GM23338 (cell line): ENCODE data around the gene PHF24. TPM values are rescaled to one million over a fixed set of nuclear protein-coding genes. Genes with fewer than 3 reads are reported as not detected.
A peak's percentile ranks its signal among the peaks of the same experiment; 100 is the strongest.

Experiments used
- ATAC-seq: fragments of 200-7000 bp; cut with Tn5 transposase; 3 replicates; pipeline ENCODE4 v1.9.1; 2020
- DNase-seq: peaks from one replicate; pipeline ENCODE4 v3.0.0-alpha.2; 2015; ENCODE audit warnings: low spot score
- H2AFZ ChIP-seq: fragments of 200-600 bp; sonication (generic); 2 replicates; pipeline ENCODE4 v1.8.0; 2016; ENCODE audit warnings: antibody characterized with exemption, mild to moderate bottlenecking, moderate library complexity
- H3F3A ChIP-seq: fragments of 200-600 bp; sonication (generic); replicated peaks from 2 replicates; pipeline ENCODE4 v1.8.0; 2017; ENCODE audit warnings: antibody characterized with exemption, mixed run types, low read depth
- H3K27ac ChIP-seq: fragments of 200-600 bp; sonication (generic); 2 replicates; pipeline ENCODE4 v1.6.1; 2016; ENCODE audit warnings: low read depth
- H3K27me3 ChIP-seq: fragments of 200-600 bp; sonication (generic); 2 replicates; pipeline ENCODE4 v1.8.0; 2016; ENCODE audit warnings: mild to moderate bottlenecking, mixed run types, moderate library complexity; ENCODE audit not compliant: insufficient read depth
- H3K36me3 ChIP-seq: fragments of 200-600 bp; sonication (generic); 2 replicates; pipeline ENCODE4 v1.8.0; 2016; ENCODE audit warnings: mild to moderate bottlenecking; ENCODE audit not compliant: insufficient read depth
- H3K4me1 ChIP-seq: fragments of 200-600 bp; sonication (generic); 2 replicates; pipeline ENCODE4 v1.8.0; 2016; ENCODE audit warnings: mild to moderate bottlenecking, moderate library complexity; ENCODE audit not compliant: insufficient read depth
- H3K4me2 ChIP-seq: fragments of 200-600 bp; sonication (generic); 2 replicates; pipeline ENCODE4 v1.7.1; 2017; ENCODE audit warnings: mixed run types
- H3K4me3 ChIP-seq: fragments of 200-600 bp; sonication (generic); 2 replicates; pipeline ENCODE4 v1.6.1; 2016; ENCODE audit warnings: mixed run types
- H3K79me2 ChIP-seq: fragments of 200-600 bp; sonication (generic); replicated peaks from 2 replicates; pipeline ENCODE4 v1.8.0; 2017; ENCODE audit warnings: mild to moderate bottlenecking; ENCODE audit not compliant: insufficient read depth
- H3K9me2 ChIP-seq: fragments of 200-600 bp; sonication (generic); 2 replicates; pipeline ENCODE4 v1.8.0; 2017; ENCODE audit not compliant: insufficient read depth
- H4K20me1 ChIP-seq: fragments of 200-600 bp; sonication (generic); replicated peaks from 2 replicates; pipeline ENCODE4 v1.8.0; 2017; ENCODE audit warnings: mild to moderate bottlenecking; ENCODE audit not compliant: insufficient read depth
- H3K27ac Mint-ChIP-seq: 2 replicates; pipeline ENCODE4 v1.8.0; 2020; ENCODE audit warnings: inconsistent platforms, mild to moderate bottlenecking, moderate library complexity, mixed read lengths
- H3K27me3 Mint-ChIP-seq: 3 replicates; pipeline ENCODE4 v1.8.0; 2022; ENCODE audit warnings: low read depth, mild to moderate bottlenecking, moderate library complexity, mixed read lengths, inconsistent platforms; ENCODE audit not compliant: insufficient read depth, poor library complexity
- H3K36me3 Mint-ChIP-seq: 3 replicates; pipeline ENCODE4 v1.8.0; 2021; ENCODE audit warnings: low read depth, mild to moderate bottlenecking, inconsistent platforms, moderate library complexity, mixed read lengths
- H3K4me1 Mint-ChIP-seq: 3 replicates; pipeline ENCODE4 v1.8.0; 2020; ENCODE audit warnings: mild to moderate bottlenecking, inconsistent platforms, mixed read lengths
- H3K4me3 Mint-ChIP-seq: 3 replicates; pipeline ENCODE4 v1.8.0; 2021; ENCODE audit warnings: moderate library complexity, mild to moderate bottlenecking, inconsistent platforms, mixed read lengths
- H3K9me3 Mint-ChIP-seq: 3 replicates; pipeline ENCODE4 v1.8.0; 2020; ENCODE audit warnings: moderate library complexity, mild to moderate bottlenecking, inconsistent platforms, mixed read lengths
- polyA plus RNA-seq: library from polyadenylated mRNA; unstranded; fragments of >200 nt; fragmentation: Nextera tagmentation; extraction: Ambion mirVana; gene quantifications from 2 replicates; pipeline ENCODE4 v1.2.1, GENCODE V29; 2016
- total RNA-seq: library from RNA; depleted of rRNA; stranded (reverse); fragments of >200 nt; shearing (Covaris generic); gene quantifications from 2 replicates; pipeline ENCODE4 v1.2.3, GENCODE V29; 2014
- TF ChIP-seq, protein P1 (sequence below): fragments of 250-450 bp; sonication (Bioruptor Pico); IDR thresholded peaks from 2 replicates; pipeline ENCODE4 v1.5.0; 2020; ENCODE audit warnings: mild to moderate bottlenecking, moderate library complexity
- TF ChIP-seq, protein P2 (sequence below): IDR thresholded peaks from one replicate; pipeline ENCODE4 v1.6.1; 2018; ENCODE audit warnings: antibody characterized with exemption; ENCODE audit not compliant: unreplicated experiment

PHF24 gene
- total and polyA plus RNA-seq, 2 experiments from 2014 or later: 0.05 to 0.14 TPM

DNA sequence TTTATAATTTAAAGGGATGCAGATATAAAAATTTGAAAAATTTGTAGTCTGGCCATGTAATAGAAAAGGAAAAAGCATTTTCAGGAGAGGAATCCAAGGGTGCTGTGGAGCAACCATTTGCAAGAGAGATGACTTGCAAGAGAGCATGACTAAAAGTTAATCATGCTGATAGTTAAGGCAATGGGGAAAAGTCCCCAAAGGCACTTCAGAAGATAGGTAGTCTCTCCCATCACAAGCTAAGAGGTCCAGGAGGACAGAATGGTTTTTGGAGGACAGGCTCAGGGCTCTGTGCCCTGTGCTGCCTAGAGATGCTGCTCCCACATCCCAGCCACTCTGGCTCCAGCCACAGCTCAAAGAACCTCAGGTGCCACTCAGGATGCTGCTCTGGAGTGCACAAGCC is 70.3 kb downstream of the PHF24 start:
- TF ChIP-seq, protein P1, sequence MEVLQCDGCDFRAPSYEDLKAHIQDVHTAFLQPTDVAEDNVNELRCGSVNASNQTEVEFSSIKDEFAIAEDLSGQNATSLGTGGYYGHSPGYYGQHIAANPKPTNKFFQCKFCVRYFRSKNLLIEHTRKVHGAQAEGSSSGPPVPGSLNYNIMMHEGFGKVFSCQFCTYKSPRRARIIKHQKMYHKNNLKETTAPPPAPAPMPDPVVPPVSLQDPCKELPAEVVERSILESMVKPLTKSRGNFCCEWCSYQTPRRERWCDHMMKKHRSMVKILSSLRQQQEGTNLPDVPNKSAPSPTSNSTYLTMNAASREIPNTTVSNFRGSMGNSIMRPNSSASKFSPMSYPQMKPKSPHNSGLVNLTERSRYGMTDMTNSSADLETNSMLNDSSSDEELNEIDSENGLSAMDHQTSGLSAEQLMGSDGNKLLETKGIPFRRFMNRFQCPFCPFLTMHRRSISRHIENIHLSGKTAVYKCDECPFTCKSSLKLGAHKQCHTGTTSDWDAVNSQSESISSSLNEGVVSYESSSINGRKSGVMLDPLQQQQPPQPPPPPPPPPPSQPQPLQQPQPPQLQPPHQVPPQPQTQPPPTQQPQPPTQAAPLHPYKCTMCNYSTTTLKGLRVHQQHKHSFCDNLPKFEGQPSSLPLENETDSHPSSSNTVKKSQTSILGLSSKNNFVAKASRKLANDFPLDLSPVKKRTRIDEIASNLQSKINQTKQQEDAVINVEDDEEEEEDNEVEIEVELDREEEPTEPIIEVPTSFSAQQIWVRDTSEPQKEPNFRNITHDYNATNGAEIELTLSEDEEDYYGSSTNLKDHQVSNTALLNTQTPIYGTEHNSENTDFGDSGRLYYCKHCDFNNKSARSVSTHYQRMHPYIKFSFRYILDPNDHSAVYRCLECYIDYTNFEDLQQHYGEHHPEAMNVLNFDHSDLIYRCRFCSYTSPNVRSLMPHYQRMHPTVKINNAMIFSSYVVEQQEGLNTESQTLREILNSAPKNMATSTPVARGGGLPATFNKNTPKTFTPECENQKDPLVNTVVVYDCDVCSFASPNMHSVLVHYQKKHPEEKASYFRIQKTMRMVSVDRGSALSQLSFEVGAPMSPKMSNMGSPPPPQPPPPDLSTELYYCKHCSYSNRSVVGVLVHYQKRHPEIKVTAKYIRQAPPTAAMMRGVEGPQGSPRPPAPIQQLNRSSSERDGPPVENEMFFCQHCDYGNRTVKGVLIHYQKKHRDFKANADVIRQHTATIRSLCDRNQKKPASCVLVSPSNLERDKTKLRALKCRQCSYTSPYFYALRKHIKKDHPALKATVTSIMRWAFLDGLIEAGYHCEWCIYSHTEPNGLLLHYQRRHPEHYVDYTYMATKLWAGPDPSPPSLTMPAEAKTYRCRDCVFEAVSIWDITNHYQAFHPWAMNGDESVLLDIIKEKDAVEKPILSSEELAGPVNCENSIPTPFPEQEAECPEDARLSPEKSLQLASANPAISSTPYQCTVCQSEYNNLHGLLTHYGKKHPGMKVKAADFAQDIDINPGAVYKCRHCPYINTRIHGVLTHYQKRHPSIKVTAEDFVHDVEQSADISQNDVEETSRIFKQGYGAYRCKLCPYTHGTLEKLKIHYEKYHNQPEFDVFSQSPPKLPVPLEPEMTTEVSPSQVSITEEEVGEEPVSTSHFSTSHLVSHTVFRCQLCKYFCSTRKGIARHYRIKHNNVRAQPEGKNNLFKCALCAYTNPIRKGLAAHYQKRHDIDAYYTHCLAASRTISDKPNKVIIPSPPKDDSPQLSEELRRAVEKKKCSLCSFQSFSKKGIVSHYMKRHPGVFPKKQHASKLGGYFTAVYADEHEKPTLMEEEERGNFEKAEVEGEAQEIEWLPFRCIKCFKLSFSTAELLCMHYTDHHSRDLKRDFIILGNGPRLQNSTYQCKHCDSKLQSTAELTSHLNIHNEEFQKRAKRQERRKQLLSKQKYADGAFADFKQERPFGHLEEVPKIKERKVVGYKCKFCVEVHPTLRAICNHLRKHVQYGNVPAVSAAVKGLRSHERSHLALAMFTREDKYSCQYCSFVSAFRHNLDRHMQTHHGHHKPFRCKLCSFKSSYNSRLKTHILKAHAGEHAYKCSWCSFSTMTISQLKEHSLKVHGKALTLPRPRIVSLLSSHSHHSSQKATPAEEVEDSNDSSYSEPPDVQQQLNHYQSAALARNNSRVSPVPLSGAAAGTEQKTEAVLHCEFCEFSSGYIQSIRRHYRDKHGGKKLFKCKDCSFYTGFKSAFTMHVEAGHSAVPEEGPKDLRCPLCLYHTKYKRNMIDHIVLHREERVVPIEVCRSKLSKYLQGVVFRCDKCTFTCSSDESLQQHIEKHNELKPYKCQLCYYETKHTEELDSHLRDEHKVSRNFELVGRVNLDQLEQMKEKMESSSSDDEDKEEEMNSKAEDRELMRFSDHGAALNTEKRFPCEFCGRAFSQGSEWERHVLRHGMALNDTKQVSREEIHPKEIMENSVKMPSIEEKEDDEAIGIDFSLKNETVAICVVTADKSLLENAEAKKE (CRISPR knock-in tag): no peak
- no peaks in the 10 kb centered on the region for H3K36me3 ChIP-seq
- no peaks in the 10 kb centered on the region for H3K79me2 ChIP-seq
- no peaks in the 10 kb centered on the region for H3K9me2 ChIP-seq
- H3K36me3 Mint-ChIP-seq: peaks cover 62% of the 10 kb centered on the region
- peak overlapping the region; percentile 49 for H3K27ac Mint-ChIP-seq
- H3K27me3 ChIP-seq: no peaks in the 10 kb centered on the region
- H4K20me1 ChIP-seq: no peaks in the 10 kb centered on the region
- no peak overlapping the region for H3K4me2 ChIP-seq
- H3K27me3 Mint-ChIP-seq: peaks cover 7% of the 10 kb centered on the region
- peaks cover 24% of the 10 kb centered on the region for H3K4me1 ChIP-seq
- H3K4me3 ChIP-seq: peak overlapping the region; percentile 2; the same call in 1 of the 2 replicates
- no peak overlapping the region for H2AFZ ChIP-seq
- ATAC-seq (no peak), DNase-seq (no peak)
- H3K27ac ChIP-seq: peak overlapping the region; percentile 85
- H3F3A ChIP-seq: no peaks in the 10 kb centered on the region
- peaks cover 51% of the 10 kb centered on the region for H3K9me3 Mint-ChIP-seq
- H3K4me3 Mint-ChIP-seq: no peak overlapping the region
- peaks cover 24% of the 10 kb centered on the region for H3K4me1 Mint-ChIP-seq

DNA sequence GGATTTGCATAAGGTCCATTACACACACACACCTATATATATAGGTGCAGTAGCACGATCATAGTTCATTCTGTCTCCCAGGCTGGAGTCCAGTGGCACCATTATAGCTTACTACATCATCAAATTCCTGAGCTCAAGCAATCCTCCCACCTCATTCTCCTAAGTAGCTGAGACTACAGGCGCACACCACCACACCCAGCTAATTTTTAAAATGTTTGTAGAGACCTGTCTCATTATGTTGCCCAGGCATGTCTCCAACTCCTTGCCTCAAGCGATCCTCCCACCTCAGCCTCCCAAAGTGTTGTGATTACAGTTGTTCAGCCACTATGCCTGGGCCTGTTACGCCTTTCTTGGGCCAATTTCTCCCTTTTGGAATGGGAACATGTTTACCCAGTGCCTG is 71.2 kb downstream of the PHF24 start:
- H3K4me3 Mint-ChIP-seq: no peak overlapping the region
- Histone ChIP-seq H3K27me3 (no peaks in the 10 kb centered on the region), H3K4me1 (peaks cover 24% of the 10 kb centered on the region), H3K4me2 (no peak overlapping the region), H3K79me2 (no peaks in the 10 kb centered on the region), H3K4me3 (no peak overlapping the region), H3K27ac (no peak overlapping the region), H2AFZ (no peak overlapping the region), H3F3A (no peaks in the 10 kb centered on the region), H3K9me2 (no peaks in the 10 kb centered on the region), H4K20me1 (no peaks in the 10 kb centered on the region), H3K36me3 (no peaks in the 10 kb centered on the region)
- H3K36me3 Mint-ChIP-seq: peaks cover 53% of the 10 kb centered on the region
- peaks cover 5% of the 10 kb centered on the region for H3K27me3 Mint-ChIP-seq
- DNase-seq: no peak
- no peak overlapping the region for H3K27ac Mint-ChIP-seq
- peaks cover 23% of the 10 kb centered on the region for H3K4me1 Mint-ChIP-seq
- peaks cover 42% of the 10 kb centered on the region for H3K9me3 Mint-ChIP-seq
- no peak for ATAC-seq
- TF ChIP-seq, protein P2, sequence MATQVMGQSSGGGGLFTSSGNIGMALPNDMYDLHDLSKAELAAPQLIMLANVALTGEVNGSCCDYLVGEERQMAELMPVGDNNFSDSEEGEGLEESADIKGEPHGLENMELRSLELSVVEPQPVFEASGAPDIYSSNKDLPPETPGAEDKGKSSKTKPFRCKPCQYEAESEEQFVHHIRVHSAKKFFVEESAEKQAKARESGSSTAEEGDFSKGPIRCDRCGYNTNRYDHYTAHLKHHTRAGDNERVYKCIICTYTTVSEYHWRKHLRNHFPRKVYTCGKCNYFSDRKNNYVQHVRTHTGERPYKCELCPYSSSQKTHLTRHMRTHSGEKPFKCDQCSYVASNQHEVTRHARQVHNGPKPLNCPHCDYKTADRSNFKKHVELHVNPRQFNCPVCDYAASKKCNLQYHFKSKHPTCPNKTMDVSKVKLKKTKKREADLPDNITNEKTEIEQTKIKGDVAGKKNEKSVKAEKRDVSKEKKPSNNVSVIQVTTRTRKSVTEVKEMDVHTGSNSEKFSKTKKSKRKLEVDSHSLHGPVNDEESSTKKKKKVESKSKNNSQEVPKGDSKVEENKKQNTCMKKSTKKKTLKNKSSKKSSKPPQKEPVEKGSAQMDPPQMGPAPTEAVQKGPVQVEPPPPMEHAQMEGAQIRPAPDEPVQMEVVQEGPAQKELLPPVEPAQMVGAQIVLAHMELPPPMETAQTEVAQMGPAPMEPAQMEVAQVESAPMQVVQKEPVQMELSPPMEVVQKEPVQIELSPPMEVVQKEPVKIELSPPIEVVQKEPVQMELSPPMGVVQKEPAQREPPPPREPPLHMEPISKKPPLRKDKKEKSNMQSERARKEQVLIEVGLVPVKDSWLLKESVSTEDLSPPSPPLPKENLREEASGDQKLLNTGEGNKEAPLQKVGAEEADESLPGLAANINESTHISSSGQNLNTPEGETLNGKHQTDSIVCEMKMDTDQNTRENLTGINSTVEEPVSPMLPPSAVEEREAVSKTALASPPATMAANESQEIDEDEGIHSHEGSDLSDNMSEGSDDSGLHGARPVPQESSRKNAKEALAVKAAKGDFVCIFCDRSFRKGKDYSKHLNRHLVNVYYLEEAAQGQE: no peak
- TF ChIP-seq, protein P1 (CRISPR knock-in tag): no peak
